GM12878 (cell line): Measurements from ENCODE around the gene FOXR1. TPM values are rescaled to one million over a fixed set of nuclear protein-coding genes. Genes with fewer than 3 reads are reported as not detected.

Experiments used
- ATAC-seq: fragments of 200-7000 bp; cut with Tn5 transposase; 3 replicates; pipeline ENCODE4 v1.9.1; 2020; ENCODE audit warnings: mild to moderate bottlenecking, moderate library complexity
- BruUV-seq: library from RNA; stranded (reverse); fragments of 400-500 nt; replicated peaks from 2 replicates; lab custom pipeline; 2021; lab: Mats Ljungman, UMichigan
- CTCF ChIA-PET: fragments of 300-600 bp; sonication (Branson Sonifier 250); formaldehyde crosslinking; extraction: SDS; loops from one replicate; lab custom pipeline; 2021; ENCODE audit warnings: inconsistent platforms; lab: Yijun Ruan, JAX
- POLR2A ChIA-PET: fragments of 350-600 bp; formaldehyde crosslinking; extraction: SDS; loops from one replicate; lab custom pipeline; 2021; ENCODE audit warnings: inconsistent platforms; lab: Charles Lee
- RAD21 ChIA-PET: fragments of 300-600 bp; sonication (Branson Sonifier 250); formaldehyde crosslinking; loops from one replicate; lab custom pipeline; 2023; ENCODE audit warnings: antibody characterized with exemption; ENCODE audit not compliant: unreplicated experiment; lab: Charles Lee
- SMC1A ChIA-PET: fragments of 300-600 bp; sonication (Branson Sonifier 250); formaldehyde crosslinking; loops from one replicate; lab custom pipeline; 2023; ENCODE audit not compliant: unreplicated experiment, uncharacterized antibody; lab: Charles Lee
- DNase-seq: peaks from one replicate; pipeline ENCODE4 v3.0.0-alpha.2; 2011; ENCODE audit warnings: low read depth, low spot score
- FAIRE-seq: peaks from 3 replicates; lab custom pipeline; 2011; peaks lifted over from hg19 to GRCh38; lab: Jason Lieb, UNC
- H2AFZ ChIP-seq: 2 replicates; pipeline ENCODE4 v1.6.0; 2011; ENCODE audit warnings: low read depth, low read length, control low read depth; ENCODE audit not compliant: control insufficient read depth
- H3K27ac ChIP-seq: 2 replicates; pipeline ENCODE4 v1.5.1; 2011; ENCODE audit warnings: control low read depth; ENCODE audit not compliant: control insufficient read depth, insufficient read depth
- H3K27me3 ChIP-seq, 2 experiments: replicated peaks in 1 of 2; 2 replicates each; pipeline versions ENCODE4 v1.6.0 to v1.6.1; 2011; ENCODE audit warnings: low read length in 1 of 2; ENCODE audit not compliant: control insufficient read depth in 2 of 2, insufficient read depth in 2 of 2
- H3K36me3 ChIP-seq, 2 experiments: 2 replicates each; pipeline ENCODE4 v1.5.1; 2011; ENCODE audit warnings: low read length in 1 of 2; ENCODE audit not compliant: control insufficient read depth in 2 of 2, insufficient read depth in 2 of 2
- H3K4me1 ChIP-seq: 2 replicates; pipeline ENCODE4 v1.6.1; 2011; ENCODE audit warnings: mild to moderate bottlenecking, low read length, moderate library complexity, mixed read lengths; ENCODE audit not compliant: control insufficient read depth, insufficient read depth
- H3K4me2 ChIP-seq: 2 replicates; pipeline ENCODE4 v1.6.0; 2011; ENCODE audit warnings: control low read depth; ENCODE audit not compliant: control insufficient read depth, insufficient read depth
- H3K4me3 ChIP-seq: fragments of 200-600 bp; sonication (generic); 2 replicates; pipeline ENCODE4 v1.5.1; 2016
- H3K79me2 ChIP-seq: 2 replicates; pipeline ENCODE4 v1.6.0; 2011; ENCODE audit warnings: low read length; ENCODE audit not compliant: control insufficient read depth, insufficient read depth
- H3K9ac ChIP-seq: 2 replicates; pipeline ENCODE4 v1.8.0; 2011; ENCODE audit warnings: low read length, control low read depth, mixed read lengths; ENCODE audit not compliant: control insufficient read depth, insufficient read depth
- H3K9me3 ChIP-seq: replicated peaks from 3 replicates; pipeline ENCODE4 v1.5.1; 2011; ENCODE audit warnings: mild to moderate bottlenecking, low read length; ENCODE audit not compliant: control insufficient read depth, insufficient read depth
- H4K20me1 ChIP-seq: 2 replicates; pipeline ENCODE4 v1.6.0; 2011; ENCODE audit not compliant: control insufficient read depth, insufficient read depth
- BACH1 ChIP-seq: fragments of 450-650 bp; IDR thresholded peaks from 2 replicates; pipeline ENCODE4 v1.6.1; 2017; ENCODE audit warnings: mild to moderate bottlenecking, borderline replicate concordance
- EED ChIP-seq: sonication (generic); IDR thresholded peaks from 2 replicates; pipeline ENCODE4 v1.6.1; 2016; ENCODE audit warnings: antibody characterized with exemption, low read depth
- EZH2 ChIP-seq: IDR thresholded peaks from 2 replicates; pipeline ENCODE4 v1.6.1; 2012; ENCODE audit warnings: low read depth, mild to moderate bottlenecking, control low read depth, inconsistent platforms, low read length, borderline replicate concordance; ENCODE audit not compliant: control insufficient read depth
- IKZF2 ChIP-seq, 2 experiments: fragments of 450-650 bp; IDR thresholded peaks; 2 replicates each; pipeline ENCODE4 v1.6.1; 2017; ENCODE audit warnings: mild to moderate bottlenecking in 2 of 2, moderate library complexity in 2 of 2
- JUNB ChIP-seq: IDR thresholded peaks from 2 replicates; pipeline ENCODE4 v1.6.1; 2016; ENCODE audit warnings: antibody characterized with exemption, mild to moderate bottlenecking
- KAT2A ChIP-seq: conservative IDR thresholded peaks from 2 replicates; pipeline ENCODE4 v1.6.1; 2011; ENCODE audit warnings: low read depth, low read length; ENCODE audit not compliant: control insufficient read depth
- MLLT1 ChIP-seq: fragments of 450-650 bp; IDR thresholded peaks from 2 replicates; pipeline ENCODE4 v1.6.1; 2016; ENCODE audit warnings: mild to moderate bottlenecking
- MTA2 ChIP-seq: fragments of 450-650 bp; IDR thresholded peaks from 2 replicates; pipeline ENCODE4 v1.6.1; 2016; ENCODE audit warnings: low read depth, mild to moderate bottlenecking, moderate library complexity
- NKRF ChIP-seq: fragments of 450-650 bp; conservative IDR thresholded peaks from 2 replicates; pipeline ENCODE4 v1.6.1; 2017; ENCODE audit warnings: mild to moderate bottlenecking, moderate library complexity
- PKNOX1 ChIP-seq: fragments of 450-650 bp; IDR thresholded peaks from 2 replicates; pipeline ENCODE4 v1.6.1; 2016; ENCODE audit warnings: mild to moderate bottlenecking
- POU2F2 ChIP-seq: IDR thresholded peaks from 3 replicates; pipeline ENCODE4 v1.6.1; 2011; ENCODE audit warnings: low read depth, mild to moderate bottlenecking, low read length, borderline replicate concordance
- SMAD5 ChIP-seq: IDR thresholded peaks from 2 replicates; pipeline ENCODE4 v1.6.1; 2016; ENCODE audit warnings: antibody characterized with exemption, low read depth
- SMC3 ChIP-seq: IDR thresholded peaks from 2 replicates; pipeline ENCODE4 v1.6.1; 2011; ENCODE audit warnings: low read length, improper control_type of control experiment, borderline replicate concordance
- YY1 ChIP-seq: IDR thresholded peaks from 2 replicates; pipeline ENCODE4 v1.6.1; 2011; ENCODE audit warnings: low read depth, mild to moderate bottlenecking, low read length
- ZBTB33 ChIP-seq: fragments of 450-650 bp; IDR thresholded peaks from 2 replicates; pipeline ENCODE4 v1.6.1; 2017; ENCODE audit warnings: mild to moderate bottlenecking
- WGBS: methylation state at CpG from one replicate; pipeline ENCODE4 v1.1.6; 2016; ENCODE audit warnings: low lambda C conversion rate; ENCODE audit not compliant: insufficient replicate concordance, insufficient coverage; ENCODE audit errors: missing lambda C conversion rate; 5-methylcytosine and 5-hydroxymethylcytosine counted together
- in situ Hi-C: fragments of 300-500 bp; cut with MboI; formaldehyde crosslinking; loops from 9 replicates; pipeline ENCODE4 v1.14.3; 2018; ENCODE audit warnings: mixed read lengths
- intact Hi-C: fragments of 100-400 bp; cut with micrococcal nuclease; formaldehyde crosslinking; loops from one replicate; pipeline ENCODE4 v1.14.2; 2022; ENCODE audit not compliant: unreplicated experiment
- polyA plus RNA-seq, 11 experiments: library from polyadenylated mRNA; depleted of rRNA in 4 of 11; unstranded in 6 of 11; stranded (reverse) in 5 of 11; fragments of >200 nt; fragmentation: Nextera tagmentation in 4 of 11; fragmentation: Illumina TruSeq in 1 of 11; extraction: Ambion mirVana in 4 of 11; extraction: Trizol in 1 of 11; gene quantifications; 1 replicate in 1 of 11; 2 replicates in 10 of 11; pipeline versions ENCODE4 v1.2.1 to v1.2.3, GENCODE V29; 2011 to 2016; ENCODE audit warnings: inconsistent platforms in 2 of 11, missing spikeins in 2 of 11, low read depth in 1 of 11
- total RNA-seq, 4 experiments: library from RNA; depleted of rRNA in 3 of 4; stranded (reverse); fragments of >200 nt in 3 of 4; fragmentation: Illumina TruSeq in 1 of 4; extraction: Trizol in 1 of 4; gene quantifications; 2 replicates each; pipeline versions ENCODE4 v1.2.1 to v1.2.3, GENCODE V29; 2013 to 2021

Gene FOXR1
- total and polyA plus RNA-seq, 10 of the 15 experiments (the other 5 are each of a cell fraction or from before 2014, with no cell fraction given): not detected

- peaks cover 53% of the 10 kb centered on the region for H3K79me2 ChIP-seq
- no peaks in the 10 kb centered on the region; the same call in 1 of the 2 replicates for H3K4me1 ChIP-seq
- peak within 1 kb of the TSS; percentile 82 for H3K27ac ChIP-seq
- DNase-seq (peak; percentile 92), ATAC-seq (peak; percentile 92), FAIRE-seq (peak; percentile 92)
- ChIA-PET CTCF (interaction anchor here (0.9 to 3.2 kb wide), 7 partner anchors 12 to 320 kb away, joined by 3 to 16 read pairs (median 4); partner anchors contain the start of genes HYOU1 and VPS11), SMC1A (interaction anchor here (0.6 to 6.4 kb wide), 9 partner anchors 11 to 88 kb away, joined by 3 to 40 read pairs (median 4); partner anchors contain the start of genes CENATAC, HMBS, SLC37A4 and VPS11), RAD21 (interaction anchor here (0.7 to 1.6 kb wide), 3 partner anchors 21 to 995 kb away, joined by 3 to 5 read pairs (median 3); partner anchors contain the start of gene CENATAC), POLR2A (interaction anchor here (0.6 to 2.6 kb wide), 15 partner anchors 10 to 232 kb away, joined by 3 to 13 read pairs (median 5); partner anchors contain the start of genes C2CD2L, CENATAC, HMBS and SLC37A4)
- BruUV-seq: no TSS peak
- in situ Hi-C loops: no loop called here
- no peaks in the 10 kb centered on the region for H4K20me1 ChIP-seq
- intact Hi-C loops: loop anchor here (2.0 to 5.0 kb wide), 2 partner anchors 38 to 84 kb away; partner anchors contain the start of genes DPAGT1 and HYOU1
- WGBS: 1% methylated on average over 63 of the region's 63 CpGs
- H3K9ac ChIP-seq: peak within 1 kb of the TSS; percentile 87
- peak within 1 kb of the TSS; percentile 96 for H2AFZ ChIP-seq
- H3K9me3 ChIP-seq: no peaks in the 10 kb centered on the region; the same call in 2 of the 3 replicates
- peak within 1 kb of the TSS; percentile 96 for H3K4me3 ChIP-seq
- H3K4me2 ChIP-seq: peak within 1 kb of the TSS; percentile 92
- H3K27me3 ChIP-seq: no peaks in the 10 kb centered on the region
- H3K36me3 ChIP-seq: peaks cover 11 to 23% of the 10 kb centered on the region in 2 experiments
- no peak for TF ChIP-seq SMC3
- peak; percentile 79 for TF ChIP-seq SMAD5
- TF ChIP-seq BACH1: peak; percentile 45; the same call in 1 of the 2 replicates
- TF ChIP-seq MTA2: peak; percentile 94
- TF ChIP-seq ZBTB33: no peak
- TF ChIP-seq IKZF2 (IDR thresholded peaks at IDR 0.05): peak in 1 of 2 experiments; percentile 41; a peak in 1 of 4 replicates
- peak; percentile 44; the same call in 1 of the 2 replicates for TF ChIP-seq PKNOX1
- TF ChIP-seq EZH2: no peak
- TF ChIP-seq EED: no peak
- TF ChIP-seq MLLT1: peak; percentile 88; the same call in 1 of the 2 replicates
- no peak for TF ChIP-seq JUNB
- no peak for TF ChIP-seq KAT2A
- peak; percentile 77 for TF ChIP-seq NKRF
- peak; percentile 80; the same call in 2 of the 3 replicates for TF ChIP-seq POU2F2
- peak; percentile 95 for TF ChIP-seq YY1
Observed at GRCh38 chr11:119018074-119018938, 46.7 kb downstream of the FOXR1 start, which contains the start of the genes RPS25 and TRAPPC4. Gene RPS25 (minus strand): TSS chr11:119018343. CDS start chr11:119018284, 59 bp downstream. Gene TRAPPC4 (plus strand): TSS chr11:119018766. CDS start chr11:119018796, 30 bp downstream.
